CD14-positive monocyte (primary cell): ENCODE data around the gene CDK1. TPM values are rescaled to one million over a fixed set of nuclear protein-coding genes. Genes with fewer than 3 reads are reported as not detected.

Experiments
- DNase-seq, 3 donors: peaks; one replicate each; pipeline ENCODE4 v3.0.0-alpha.2; 2011 to 2022
- H2AFZ ChIP-seq: 2 replicates; pipeline ENCODE4 v1.6.0; 2012; ENCODE audit warnings: mild to moderate bottlenecking, low read depth, low read length, inconsistent platforms; ENCODE audit not compliant: insufficient read depth, poor library complexity, severe bottlenecking
- H3K27ac ChIP-seq, 2 donors: 1 replicate in 1 of 2; 2 replicates in 1 of 2; pipeline ENCODE4 v1.5.1; 2012 to 2013; ENCODE audit warnings: low read length in 2 of 2, control low read depth in 1 of 2, inconsistent platforms in 1 of 2, low read depth in 1 of 2, mild to moderate bottlenecking in 1 of 2
- H3K27me3 ChIP-seq, 2 donors: one replicate each; pipeline versions ENCODE4 v1.6.0 to v1.6.1; 2011 to 2013; ENCODE audit warnings: low read length in 2 of 2; ENCODE audit not compliant: control insufficient read depth in 2 of 2, insufficient read depth in 2 of 2
- H3K36me3 ChIP-seq, 2 donors: replicated peaks in 1 of 2; 1 replicate in 1 of 2; 2 replicates in 1 of 2; pipeline versions ENCODE4 v1.5.1 to v1.6.1; 2012 to 2013; ENCODE audit warnings: low read length in 2 of 2, control low read depth in 1 of 2, inconsistent platforms in 1 of 2, mild to moderate bottlenecking in 1 of 2; ENCODE audit not compliant: insufficient read depth in 2 of 2, control insufficient read depth in 1 of 2
- H3K4me1 ChIP-seq, 2 donors: 1 replicate in 1 of 2; 2 replicates in 1 of 2; pipeline versions ENCODE4 v1.5.1 to v1.6.1; 2012 to 2013; ENCODE audit warnings: low read length in 2 of 2, control low read depth in 1 of 2, inconsistent platforms in 1 of 2, mild to moderate bottlenecking in 1 of 2, moderate library complexity in 1 of 2; ENCODE audit not compliant: insufficient read depth in 2 of 2, control insufficient read depth in 1 of 2
- H3K4me2 ChIP-seq: replicated peaks from 2 replicates; pipeline ENCODE3; 2012; ENCODE audit warnings: low read length, moderate library complexity, mild to moderate bottlenecking; ENCODE audit not compliant: poor library complexity, severe bottlenecking; ENCODE audit errors: extremely low read depth
- H3K4me3 ChIP-seq, 3 experiments: fragments of 200-600 bp in 1 of 3; sonication (generic) in 1 of 3; replicated peaks in 1 of 3; 1 replicate in 2 of 3; 2 replicates in 1 of 3; pipeline ENCODE4 v1.5.1; 2011 to 2013; ENCODE audit warnings: low read length in 3 of 3, mild to moderate bottlenecking in 3 of 3, control low read depth in 2 of 3, low read depth in 2 of 3, inconsistent platforms in 1 of 3, moderate library complexity in 1 of 3
- H3K79me2 ChIP-seq: 2 replicates; pipeline ENCODE4 v1.6.0; 2012; ENCODE audit warnings: mild to moderate bottlenecking, control low read depth, inconsistent platforms, low read length, moderate library complexity; ENCODE audit not compliant: insufficient read depth
- H3K9ac ChIP-seq: 2 replicates; pipeline ENCODE4 v1.6.0; 2017; ENCODE audit warnings: low read length, mild to moderate bottlenecking; ENCODE audit not compliant: insufficient read depth, poor library complexity, severe bottlenecking
- H3K9me3 ChIP-seq, 2 donors: replicated peaks in 1 of 2; 1 replicate in 1 of 2; 2 replicates in 1 of 2; pipeline versions ENCODE4 v1.5.1 to v1.6.1; 2012 to 2013; ENCODE audit warnings: low read length in 2 of 2, control low read depth in 1 of 2; ENCODE audit not compliant: control insufficient read depth in 1 of 2, insufficient read depth in 1 of 2
- H4K20me1 ChIP-seq: 2 replicates; pipeline ENCODE4 v1.6.0; 2012; ENCODE audit warnings: mild to moderate bottlenecking, low read length, control low read depth, moderate library complexity; ENCODE audit not compliant: insufficient read depth
- H3K27ac Mint-ChIP-seq, 7 donors: one replicate each; pipeline ENCODE4 v1.8.0; 2020; ENCODE audit warnings: mild to moderate bottlenecking in 7 of 7, mixed read lengths in 7 of 7, moderate library complexity in 6 of 7, inconsistent platforms in 2 of 7
- H3K27me3 Mint-ChIP-seq, 3 donors: one replicate each; pipeline ENCODE4 v1.8.0; 2021 to 2022; ENCODE audit warnings: low read depth in 3 of 3, mild to moderate bottlenecking in 3 of 3, mixed read lengths in 3 of 3, moderate library complexity in 3 of 3, inconsistent platforms in 1 of 3
- H3K36me3 Mint-ChIP-seq, 2 donors: one replicate each; pipeline ENCODE4 v1.8.0; 2020; ENCODE audit warnings: mixed read lengths in 2 of 2, inconsistent platforms in 1 of 2, mild to moderate bottlenecking in 1 of 2
- H3K4me1 Mint-ChIP-seq: one replicate; pipeline ENCODE4 v1.8.0; 2020; ENCODE audit warnings: mild to moderate bottlenecking, mixed read lengths
- H3K4me3 Mint-ChIP-seq, 2 donors: one replicate each; pipeline ENCODE4 v1.8.0; 2020; ENCODE audit warnings: mild to moderate bottlenecking in 2 of 2, mixed read lengths in 2 of 2, moderate library complexity in 1 of 2
- H3K9me3 Mint-ChIP-seq, 7 donors: one replicate each; pipeline ENCODE4 v1.8.0; 2020 to 2022; ENCODE audit warnings: mixed read lengths in 7 of 7, mild to moderate bottlenecking in 6 of 7, moderate library complexity in 6 of 7, inconsistent platforms in 2 of 7
- WGBS: methylation state at CpG from one replicate; pipeline ENCODE4 v1.1.5; 2013; ENCODE audit warnings: missing lambda C conversion rate; ENCODE audit not compliant: insufficient coverage; 5-methylcytosine and 5-hydroxymethylcytosine counted together
- intact Hi-C, 2 donors: fragments of 100-400 bp; cut with micrococcal nuclease; formaldehyde crosslinking; loops; one replicate each; pipeline versions ENCODE4 v1.15.0 to v1.15.1; 2023
- polyA plus RNA-seq, 3 donors: library from polyadenylated mRNA; depleted of rRNA in 1 of 3; unstranded in 2 of 3; stranded (reverse) in 1 of 3; fragments of 300-500 nt in 2 of 3; fragments of >200 nt in 1 of 3; fragmentation: Illumina TruSeq in 2 of 3; gene quantifications; 1 replicate in 2 of 3; 2 replicates in 1 of 3; pipeline ENCODE4 v1.2.3, GENCODE V29; 2012 to 2021
- TF ChIP-seq, protein P1 (sequence below): fragments of 200-600 bp; IDR thresholded peaks from one replicate; pipeline ENCODE4 v1.8.0; 2022; ENCODE audit warnings: antibody characterized with exemption, mild to moderate bottlenecking

Gene CDK1
- polyA plus RNA-seq, 3 donors: 0.08 to 0.21 (median 0.09) TPM

DNA sequence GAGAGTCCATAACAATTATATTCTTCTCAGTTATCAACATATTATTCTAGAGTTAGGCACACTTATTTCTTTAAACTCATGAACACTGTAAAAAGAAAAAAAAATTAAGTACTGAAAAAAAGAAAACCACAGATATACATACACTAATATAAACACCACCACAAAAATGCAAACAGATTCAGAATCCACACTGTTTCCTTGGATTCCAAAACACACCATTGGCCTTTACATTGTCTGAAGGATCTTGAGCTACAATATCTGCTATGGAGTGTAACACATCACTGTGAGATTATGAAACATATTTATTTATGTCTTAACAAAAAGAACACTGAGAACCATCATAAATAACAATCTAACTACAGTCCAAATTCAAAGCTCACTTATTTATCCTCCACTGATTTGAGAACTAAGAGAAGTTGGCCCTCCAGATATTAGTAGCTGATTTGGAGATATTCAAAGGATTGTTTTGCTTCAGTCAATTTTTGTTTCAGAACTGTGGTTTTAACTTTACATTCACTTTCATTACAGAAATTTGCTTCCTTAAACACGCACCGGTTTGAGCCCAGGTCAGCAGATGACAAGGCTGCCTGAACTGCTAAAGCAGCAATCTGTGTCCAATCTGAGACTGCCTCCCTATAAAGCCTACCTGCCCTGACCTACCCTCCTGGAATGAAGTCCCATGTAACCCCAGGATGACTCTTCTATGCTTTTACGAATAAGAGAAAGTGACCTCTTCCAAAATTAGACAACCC lies 47.0 kb upstream of the CDK1 start:
- H3K9ac ChIP-seq: no peak overlapping the region
- peaks cover 22 to 48% of the 10 kb centered on the region in 2 donors for H3K27me3 ChIP-seq
- no peak overlapping the region for H3K27ac ChIP-seq
- intact Hi-C loops: no loop called here
- Mint-ChIP-seq H3K27ac (peak overlapping the region in 2 of 7 donors; percentile 44 to 47), H3K4me1 (peaks cover 16% of the 10 kb centered on the region), H3K36me3 (no peaks in the 10 kb centered on the region), H3K9me3 (peaks cover 0 to 6% (median 0%) of the 10 kb centered on the region in 7 donors), H3K27me3 (peaks cover 23 to 33% (median 28%) of the 10 kb centered on the region in 3 donors), H3K4me3 (peak overlapping the region; percentile 54 to 99)
- H3K4me1 ChIP-seq: peaks cover 7 to 16% of the 10 kb centered on the region in 2 donors
- peak overlapping the region; percentile 88 for H3K4me2 ChIP-seq
- H3K79me2 ChIP-seq: no peaks in the 10 kb centered on the region
- peak overlapping the region in 1 of 3 experiments; percentile 79 for H3K4me3 ChIP-seq
- no peaks in the 10 kb centered on the region for H3K36me3 ChIP-seq
- H3K9me3 ChIP-seq: no peaks in the 10 kb centered on the region
- TF ChIP-seq, protein P1, sequence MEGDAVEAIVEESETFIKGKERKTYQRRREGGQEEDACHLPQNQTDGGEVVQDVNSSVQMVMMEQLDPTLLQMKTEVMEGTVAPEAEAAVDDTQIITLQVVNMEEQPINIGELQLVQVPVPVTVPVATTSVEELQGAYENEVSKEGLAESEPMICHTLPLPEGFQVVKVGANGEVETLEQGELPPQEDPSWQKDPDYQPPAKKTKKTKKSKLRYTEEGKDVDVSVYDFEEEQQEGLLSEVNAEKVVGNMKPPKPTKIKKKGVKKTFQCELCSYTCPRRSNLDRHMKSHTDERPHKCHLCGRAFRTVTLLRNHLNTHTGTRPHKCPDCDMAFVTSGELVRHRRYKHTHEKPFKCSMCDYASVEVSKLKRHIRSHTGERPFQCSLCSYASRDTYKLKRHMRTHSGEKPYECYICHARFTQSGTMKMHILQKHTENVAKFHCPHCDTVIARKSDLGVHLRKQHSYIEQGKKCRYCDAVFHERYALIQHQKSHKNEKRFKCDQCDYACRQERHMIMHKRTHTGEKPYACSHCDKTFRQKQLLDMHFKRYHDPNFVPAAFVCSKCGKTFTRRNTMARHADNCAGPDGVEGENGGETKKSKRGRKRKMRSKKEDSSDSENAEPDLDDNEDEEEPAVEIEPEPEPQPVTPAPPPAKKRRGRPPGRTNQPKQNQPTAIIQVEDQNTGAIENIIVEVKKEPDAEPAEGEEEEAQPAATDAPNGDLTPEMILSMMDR: no peak
- 4% methylated on average over 3 of the region's 3 CpGs for WGBS
- peak; percentile 4 to 13 (median 7) for DNase-seq
- no peak overlapping the region for H2AFZ ChIP-seq
- no peaks in the 10 kb centered on the region for H4K20me1 ChIP-seq

DNA sequence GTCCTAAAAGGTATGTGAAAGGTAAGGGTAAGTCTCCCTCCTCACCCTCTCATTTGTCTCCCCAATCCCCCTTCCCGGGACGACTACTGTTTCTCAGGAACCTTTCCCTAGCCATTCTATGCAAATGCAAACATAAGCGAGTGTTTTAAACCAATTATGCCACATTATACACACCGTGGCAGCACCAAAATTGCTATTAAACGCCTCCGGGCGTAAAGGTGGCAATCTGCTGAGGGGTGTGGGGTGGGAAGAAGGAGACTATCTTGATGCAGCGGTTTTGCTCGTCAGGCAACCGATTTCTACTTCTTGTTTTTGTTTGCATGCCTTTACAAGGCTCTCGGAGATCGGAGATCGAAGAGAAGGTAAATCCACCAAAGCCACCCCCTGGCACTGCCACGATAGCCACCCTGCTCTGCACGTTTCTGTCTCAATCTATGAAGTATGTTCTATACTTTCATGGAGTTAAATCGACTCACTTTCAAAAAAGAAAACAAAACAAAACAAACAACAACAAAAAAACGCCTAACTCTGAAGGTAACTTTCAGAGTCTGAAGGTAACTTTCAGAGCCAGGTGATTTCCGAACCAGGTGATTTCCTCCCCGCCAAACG lies 46.0 kb upstream of the CDK1 start:
- Mint-ChIP-seq H3K27me3 (peaks cover 23 to 33% (median 27%) of the 10 kb centered on the region in 3 donors), H3K4me3 (peak overlapping the region; percentile 94 to 99), H3K4me1 (peaks cover 16% of the 10 kb centered on the region), H3K36me3 (no peaks in the 10 kb centered on the region), H3K9me3 (peaks cover 0 to 6% (median 0%) of the 10 kb centered on the region in 7 donors), H3K27ac (peak overlapping the region in 2 of 7 donors; percentile 44 to 66)
- peak overlapping the region; percentile 88 for H3K4me2 ChIP-seq
- peak overlapping the region; percentile 59 for H3K9ac ChIP-seq
- no peaks in the 10 kb centered on the region for H3K9me3 ChIP-seq
- H3K4me1 ChIP-seq: peaks cover 7 to 16% of the 10 kb centered on the region in 2 donors
- H3K4me3 ChIP-seq: peak overlapping the region; percentile 44 to 79 (median 68)
- H4K20me1 ChIP-seq: no peaks in the 10 kb centered on the region
- H3K79me2 ChIP-seq: no peaks in the 10 kb centered on the region
- no peaks in the 10 kb centered on the region for H3K36me3 ChIP-seq
- intact Hi-C loops: no loop called here
- H2AFZ ChIP-seq: peak overlapping the region; percentile 88
- 0% methylated on average over 3 of the region's 20 CpGs for WGBS
- H3K27ac ChIP-seq: peak overlapping the region in 1 of 2 donors; percentile 15
- peaks cover 22 to 48% of the 10 kb centered on the region in 2 donors for H3K27me3 ChIP-seq
- peak; percentile 12 to 28 (median 21) for DNase-seq
- TF ChIP-seq, protein P1: no peak
